ENCODE measurements around the gene MNAT1.
"Not testable (repeated sequence)": the region's sequence is repeated elsewhere in the genome, so short reads cannot be mapped to it uniquely, and the experiment has no call there.

The MNAT1 gene

DNA sequence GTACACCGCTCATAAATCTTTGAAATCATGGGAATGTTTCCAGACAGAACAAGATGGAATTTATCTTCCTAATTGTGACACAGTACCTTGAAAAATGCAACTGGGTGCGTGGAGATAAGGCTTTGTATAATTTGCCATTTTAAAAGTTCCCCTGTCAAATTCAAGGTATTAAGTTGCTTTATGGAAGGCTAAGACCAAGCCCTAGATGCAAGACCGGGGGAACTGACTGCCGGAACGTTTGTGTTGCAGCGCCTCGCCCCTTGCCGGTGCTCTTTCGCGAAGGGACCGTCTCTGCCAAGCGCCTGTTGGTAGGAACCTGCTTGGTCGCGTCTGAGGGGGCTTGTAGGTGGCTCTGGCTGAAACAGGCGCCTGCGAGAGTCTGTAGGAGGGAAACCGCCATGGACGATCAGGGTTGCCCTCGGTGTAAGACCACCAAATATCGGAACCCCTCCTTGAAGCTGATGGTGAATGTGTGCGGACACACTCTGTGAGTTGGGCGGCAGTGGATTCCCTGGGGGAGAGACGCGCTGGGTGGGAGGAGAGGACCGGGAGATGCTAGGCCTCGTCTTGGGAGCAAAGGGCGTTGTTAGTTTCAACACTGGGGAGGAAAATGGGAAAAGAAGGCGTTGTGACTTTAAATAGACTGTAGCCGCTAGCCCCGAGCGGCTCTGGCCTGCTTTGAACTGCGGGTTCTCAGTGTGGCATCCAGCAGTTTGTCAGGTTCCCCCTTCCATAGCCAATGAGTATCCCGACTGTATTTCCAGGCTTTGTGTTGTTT is at the start of gene MNAT1:
MNAT1 (plus strand) TSS at position 297 of the 778 bp plus-strand sequence; CDS start at position 399, 102 bp downstream.
- peak in 2 of 3 experiments; percentile 60 to 61 for DNase-seq (ENCODE audit: low read depth in 2 of 3, low spot score in 2 of 3)

- no peak for DNase-seq (ENCODE audit: low read depth in 2 of 3, low spot score in 2 of 3)
Measured at GRCh38 chr14:60686865-60687264, 47.7 kb upstream of the MNAT1 start.

DNA sequence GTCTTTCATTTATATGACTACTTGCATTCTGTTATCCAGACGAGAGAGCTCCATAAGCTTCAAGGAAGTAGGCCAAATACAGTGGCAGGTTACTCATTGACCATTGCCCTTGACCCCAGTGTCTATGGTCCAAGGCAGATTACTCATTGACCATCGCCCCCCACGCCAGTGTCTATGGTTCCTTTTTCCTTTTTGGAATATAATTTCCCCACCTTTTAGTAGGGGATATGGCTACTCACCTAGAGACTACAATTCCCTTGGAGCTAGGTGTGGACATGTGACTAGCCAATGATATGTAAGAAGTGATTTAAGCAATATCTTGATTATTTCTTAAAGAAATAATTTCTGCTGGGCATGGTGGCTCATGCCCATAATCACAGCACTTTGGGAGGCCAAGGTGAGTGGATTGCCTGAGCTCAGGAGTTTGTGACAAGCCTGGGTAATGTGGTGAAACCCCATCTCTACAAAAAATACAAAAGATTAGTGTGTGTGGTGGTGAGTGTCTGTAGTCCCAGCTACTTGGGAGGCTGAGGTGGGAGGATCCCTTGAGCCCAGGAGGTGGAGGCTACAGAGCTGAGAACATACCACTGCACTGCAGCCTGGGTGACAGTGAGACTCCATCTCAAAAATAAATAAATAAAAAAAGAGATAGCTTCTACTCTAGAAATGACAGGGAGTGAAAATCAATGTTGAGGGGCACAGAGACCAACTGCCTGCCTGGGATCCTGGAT is 43.0 kb upstream of the MNAT1 start:
- no peak for DNase-seq (ENCODE audit: low read depth in 2 of 3, low spot score in 2 of 3)

DNA sequence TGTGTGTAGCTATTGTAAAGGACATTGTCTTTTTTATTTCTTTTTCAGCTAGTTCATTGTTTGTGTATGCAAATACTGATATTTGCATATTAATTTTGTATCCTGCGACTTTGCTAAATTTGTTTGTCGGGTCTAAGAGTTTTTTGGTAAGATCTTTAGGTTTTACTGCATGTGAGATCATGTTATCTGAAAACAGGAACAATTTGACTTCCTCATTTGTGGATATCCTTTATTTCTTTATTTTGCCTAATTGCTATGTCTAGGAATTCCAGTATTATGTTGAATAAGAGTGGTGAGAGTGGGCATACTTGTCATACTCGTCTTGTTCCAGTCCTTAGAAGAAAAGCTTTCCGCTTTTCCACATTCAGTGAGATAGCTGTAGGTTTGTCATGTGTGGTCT is 39.2 kb upstream of the MNAT1 start:
- DNase-seq (ENCODE audit: low read depth in 2 of 3, low spot score in 2 of 3) = no peak

DNA sequence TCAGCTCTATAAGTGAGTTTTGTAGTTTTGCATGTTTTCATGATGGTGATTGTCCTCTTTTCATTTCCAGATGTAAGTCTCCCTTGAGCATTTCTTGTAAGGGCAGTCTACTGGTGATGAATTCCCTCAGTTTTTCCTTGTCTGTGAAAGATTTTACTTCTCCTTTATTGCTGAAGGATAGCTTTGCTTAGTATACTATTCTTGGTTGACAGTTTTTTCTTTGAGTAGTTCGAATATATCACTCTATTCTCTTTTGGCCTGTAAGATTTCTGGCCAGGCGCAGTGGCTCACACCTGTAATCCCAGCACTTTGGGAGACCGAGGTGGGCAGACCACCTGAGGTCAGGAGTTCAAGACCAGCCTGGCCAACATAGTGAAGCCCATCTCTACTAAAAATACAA is 34.0 kb upstream of the MNAT1 start:
- no peak for DNase-seq (ENCODE audit: low read depth in 2 of 3, low spot score in 2 of 3)

DNA sequence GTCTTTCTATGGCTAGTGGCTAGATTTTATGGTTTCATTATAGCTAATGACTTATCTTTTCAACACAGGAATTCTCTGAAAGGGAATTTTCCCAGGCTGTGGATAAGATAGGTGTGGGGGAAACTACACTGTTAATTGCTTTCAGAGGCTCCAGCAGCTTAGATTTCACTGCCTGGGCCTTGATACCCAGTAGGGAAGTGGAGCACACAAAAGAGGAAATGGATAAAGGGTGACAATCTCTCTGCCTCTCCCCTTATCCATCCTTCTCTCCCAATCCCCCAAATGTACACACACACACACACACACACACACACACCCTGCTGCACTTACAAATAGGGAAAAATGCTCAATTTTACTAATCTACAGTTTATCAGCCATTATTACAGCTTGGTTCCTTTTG is 29.5 kb upstream of the MNAT1 start:
- no peak for DNase-seq (ENCODE audit: low read depth in 2 of 3, low spot score in 2 of 3)

DNA sequence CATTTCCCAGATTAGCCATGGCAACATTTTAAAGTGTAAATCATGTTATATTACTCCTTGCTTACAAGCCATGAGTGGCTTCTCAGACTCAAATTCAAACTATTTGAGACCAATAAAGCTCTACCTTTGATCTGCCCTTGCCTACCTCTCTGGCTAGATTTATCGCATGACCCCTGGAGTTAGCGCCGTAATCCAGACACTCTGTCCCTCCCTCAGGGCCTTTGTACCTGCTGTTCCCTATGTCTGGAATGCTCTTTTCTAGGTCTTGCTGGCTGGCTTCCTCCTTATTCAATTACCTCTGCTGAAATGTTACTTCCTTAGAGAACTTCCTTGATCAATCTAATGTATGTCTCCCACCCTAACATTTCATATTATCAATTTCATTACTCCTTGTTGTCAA is 26.7 kb upstream of the MNAT1 start:
- DNase-seq (ENCODE audit: low read depth in 2 of 3, low spot score in 2 of 3) = no peak

- no peak for DNase-seq (ENCODE audit: low read depth in 2 of 3, low spot score in 2 of 3)
Measured at GRCh38 chr14:60710494-60710893, 24.1 kb upstream of the MNAT1 start.

DNA sequence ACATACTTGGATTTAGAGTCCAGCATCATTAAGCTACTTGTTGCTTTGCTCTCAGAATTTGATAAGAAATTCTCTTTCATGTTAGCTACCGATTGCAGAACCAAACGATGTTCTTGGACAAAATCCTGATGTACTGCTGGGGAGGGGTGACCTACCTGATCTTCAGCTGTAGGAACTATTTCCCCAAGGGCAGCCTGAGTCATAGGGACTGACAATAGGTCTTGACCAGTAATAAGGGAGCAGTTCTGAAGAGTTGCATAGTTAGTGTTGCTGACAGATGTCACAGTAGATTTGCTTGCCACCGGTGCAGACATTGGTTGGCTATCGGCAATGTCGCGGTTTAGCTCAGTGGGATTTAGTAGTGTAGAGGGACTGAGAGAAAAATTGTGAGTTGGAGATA is 21.0 kb upstream of the MNAT1 start:
- no peak for DNase-seq (ENCODE audit: low read depth in 2 of 3, low spot score in 2 of 3)

- DNase-seq (ENCODE audit: low read depth in 2 of 3, low spot score in 2 of 3) = no peak
Measured at GRCh38 chr14:60720391-60720790, 14.2 kb upstream of the MNAT1 start.

- no peak for DNase-seq (ENCODE audit: low read depth in 2 of 3, low spot score in 2 of 3)
Measured at GRCh38 chr14:60720962-60721325, 13.6 kb upstream of the MNAT1 start.

- DNase-seq (ENCODE audit: low read depth in 2 of 3, low spot score in 2 of 3) = peak; percentile 10 to 36 (median 27)
Measured at GRCh38 chr14:60721326-60722106, 13.0 kb upstream of the MNAT1 start.

GRCh38 chr14:60722107-60722356 is 12.5 kb upstream of the MNAT1 start:
- no peak for DNase-seq (ENCODE audit: low read depth in 2 of 3, low spot score in 2 of 3)

GRCh38 chr14:60722357-60723115 is 12.0 kb upstream of the MNAT1 start:
- peak in 1 of 3 experiments; percentile 9 for DNase-seq (ENCODE audit: low read depth in 2 of 3, low spot score in 2 of 3)

- peak in 2 of 3 experiments; percentile 18 to 35 for DNase-seq (ENCODE audit: low read depth in 2 of 3, low spot score in 2 of 3)
Measured at GRCh38 chr14:60723116-60723906, 11.2 kb upstream of the MNAT1 start.

DNA sequence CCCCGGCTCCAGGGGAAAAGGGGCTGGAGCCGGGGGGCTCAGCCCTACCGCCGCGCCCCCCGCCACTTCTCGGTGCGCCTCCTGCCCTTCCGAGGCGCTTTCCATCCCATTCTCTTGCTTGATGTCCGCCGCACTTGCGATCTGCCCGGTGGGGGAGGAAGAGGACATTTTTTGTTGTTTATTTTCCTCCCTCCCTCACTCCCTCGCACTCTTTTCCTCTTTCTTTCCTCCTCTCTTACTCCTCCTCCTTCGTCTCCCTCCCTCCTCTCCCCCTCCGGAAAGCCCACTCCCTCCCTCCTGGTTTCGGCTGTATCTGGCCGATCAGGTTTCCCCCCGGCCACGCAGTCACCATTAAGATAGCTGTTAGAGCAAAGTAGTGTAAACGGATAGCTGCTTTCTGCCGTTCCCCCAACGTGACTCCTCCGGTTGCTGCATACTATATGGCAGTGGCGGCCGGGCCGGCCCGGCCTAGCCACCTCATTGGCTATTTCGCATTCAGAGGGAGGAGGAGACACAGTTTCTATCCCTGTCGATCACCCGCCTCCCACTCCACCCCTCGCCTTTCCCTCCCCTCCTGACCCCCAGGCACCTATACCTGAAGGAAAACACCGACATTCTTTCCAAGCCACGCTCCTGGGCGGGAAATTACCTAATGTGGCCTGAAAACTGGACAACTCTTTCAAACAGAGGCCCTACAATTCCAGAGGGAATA is 10.5 kb upstream of the MNAT1 start, which contains the start of gene SIX4:
SIX4 (minus strand) TSS at position 445 of the 712 bp plus-strand sequence; CDS start at position 168, 277 bp downstream.
- peak in 1 of 3 experiments; percentile 14 for DNase-seq (ENCODE audit: low read depth in 2 of 3, low spot score in 2 of 3)

DNA sequence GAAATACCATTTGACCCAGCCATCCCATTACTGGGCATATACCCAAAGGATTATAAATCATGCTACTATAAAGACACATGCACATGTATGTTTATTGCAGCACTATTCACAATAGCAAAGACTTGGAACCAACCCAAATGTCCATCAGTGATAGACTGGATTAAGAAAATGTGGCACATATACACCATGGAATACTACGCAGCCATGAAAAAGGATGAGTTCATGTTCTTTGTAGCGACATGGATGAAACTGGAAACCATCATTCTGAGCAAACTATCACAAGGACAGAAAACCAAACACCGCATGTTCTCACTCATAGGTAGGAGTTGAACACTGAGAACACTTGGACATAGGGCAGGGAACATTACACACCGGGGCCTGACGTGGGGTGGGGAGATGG is 3.3 kb upstream of the MNAT1 start:
- not testable (repeated sequence) for DNase-seq (ENCODE audit: low read depth in 2 of 3, low spot score in 2 of 3)

GRCh38 chr14:60732840-60733483 is 1.6 kb upstream of the MNAT1 start:
- DNase-seq (ENCODE audit: low read depth in 2 of 3, low spot score in 2 of 3) = no peak

DNA sequence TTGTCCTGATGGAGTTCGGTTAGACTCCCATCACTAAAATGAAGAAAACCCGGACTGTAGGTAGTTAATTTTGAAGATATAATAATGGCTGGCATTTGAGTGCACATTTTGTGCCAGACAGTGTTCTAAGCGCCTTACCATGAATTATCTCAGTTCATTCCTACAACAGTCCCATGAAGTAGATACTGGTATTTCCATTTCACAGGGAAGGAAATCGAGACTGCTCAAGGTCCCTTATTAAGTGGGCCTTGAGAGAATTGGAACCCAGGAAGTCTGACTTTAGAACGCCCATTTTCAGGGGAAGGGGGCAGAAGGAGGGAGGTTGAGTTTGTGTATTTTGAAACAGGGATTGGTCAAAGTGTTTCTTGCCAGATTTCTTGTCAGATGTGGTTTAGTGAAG is 855 bp downstream of the MNAT1 start:
- DNase-seq (ENCODE audit: low read depth in 2 of 3, low spot score in 2 of 3) = no peak
